ENCODE results near the gene SRSF12.
"Not testable (repeated sequence)": the region's sequence is repeated elsewhere in the genome, so short reads cannot be mapped to it uniquely, and the experiment has no call there.

SRSF12 gene

DNA sequence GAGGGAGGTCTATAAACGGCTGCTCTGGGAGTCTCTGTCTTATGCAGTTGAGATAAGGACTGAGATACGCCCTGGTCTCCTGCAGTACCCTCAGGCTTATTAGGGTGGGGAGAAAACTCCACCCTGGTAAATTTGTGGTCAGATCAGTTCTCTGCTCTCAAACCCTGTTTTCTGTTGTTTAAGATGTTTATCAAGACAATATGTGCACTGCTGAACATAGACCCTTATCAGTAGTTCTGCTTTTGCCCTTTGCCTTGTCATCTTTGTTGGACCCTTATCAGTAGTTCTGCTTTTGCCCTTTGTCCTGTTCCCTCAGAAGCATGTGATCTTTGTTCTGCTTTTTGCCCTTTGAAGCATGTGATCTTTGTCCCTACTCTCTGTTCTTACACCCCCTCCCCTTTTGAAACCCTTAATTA is 10.4 kb upstream of the SRSF12 start:
- DNase-seq, result not testable (repeated sequence)

DNA sequence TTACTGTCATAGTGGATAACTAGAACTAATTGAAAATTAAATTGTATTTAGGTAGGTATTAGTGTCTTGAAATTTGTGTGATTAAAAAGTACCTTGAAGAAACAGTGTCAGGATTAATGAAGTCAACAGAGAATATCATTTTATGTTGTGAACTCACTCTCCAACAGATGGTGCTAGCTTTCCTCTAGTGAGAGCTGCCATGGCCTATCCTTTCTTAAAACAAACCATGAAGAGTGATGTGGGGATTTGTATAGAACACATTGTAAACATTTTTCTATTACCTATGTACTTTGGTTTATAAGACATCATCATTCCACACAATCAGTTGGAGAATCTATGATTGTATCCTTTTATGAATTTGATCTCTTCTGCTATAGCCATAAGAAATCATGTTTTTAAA is 4.8 kb upstream of the SRSF12 start:
- peak; percentile 48 for DNase-seq

DNA sequence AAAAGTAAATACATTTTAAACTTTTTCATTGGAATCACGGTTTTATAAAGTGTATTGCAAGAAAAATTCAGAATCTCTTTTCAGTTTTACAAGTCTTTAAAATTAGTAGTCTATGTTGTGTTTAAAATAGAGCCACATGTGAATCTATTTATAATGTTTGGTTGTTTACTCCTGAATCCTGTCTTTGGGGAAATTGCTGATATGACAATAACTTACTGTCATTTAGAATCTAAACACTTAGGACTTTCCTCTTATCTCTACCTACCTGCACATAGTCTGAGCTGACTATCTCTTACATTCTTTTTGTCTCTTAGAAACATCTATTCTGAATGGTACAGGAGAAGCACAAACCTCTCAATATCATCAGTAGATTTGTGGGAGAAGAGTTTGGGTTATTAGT is 4.1 kb upstream of the SRSF12 start:
- no peak for DNase-seq

DNA sequence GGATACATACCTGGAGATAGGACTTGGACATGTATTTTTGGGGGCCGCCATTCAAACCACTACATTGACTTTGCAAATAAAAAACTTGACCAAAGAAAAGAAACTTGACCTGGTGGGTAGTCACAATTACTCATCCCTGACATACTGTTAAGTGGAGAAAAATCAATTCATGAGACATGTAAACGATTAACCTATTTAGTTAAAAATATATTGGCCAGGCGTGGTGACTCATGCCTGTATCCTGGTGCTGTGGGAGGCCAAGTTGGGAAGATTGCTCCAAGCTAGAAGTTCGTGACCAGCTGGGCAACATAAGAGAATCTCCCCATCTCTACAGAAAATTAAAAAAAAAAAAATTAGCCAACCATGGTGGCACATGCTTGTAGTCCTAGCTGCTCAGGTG is 2.5 kb upstream of the SRSF12 start:
- DNase-seq, result no peak

DNA sequence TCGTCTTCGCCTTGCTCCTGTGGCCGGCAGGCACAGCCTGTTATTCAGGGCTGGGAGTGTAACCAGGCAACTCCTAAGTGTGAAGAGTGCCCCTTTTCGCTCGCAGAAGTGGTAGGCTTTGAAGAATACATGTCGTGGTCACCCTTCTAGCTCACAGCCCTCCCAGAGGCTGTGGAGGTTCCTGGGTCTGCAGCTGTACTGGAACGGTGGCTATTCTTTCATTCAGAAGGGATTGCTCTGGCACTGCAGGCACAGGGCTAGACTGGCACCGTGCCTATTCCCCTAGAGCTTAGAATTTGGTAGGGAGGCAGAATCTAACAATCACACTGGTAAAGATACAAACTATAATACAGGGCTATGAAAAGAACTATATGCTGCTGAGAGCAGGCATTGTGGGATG is 1.1 kb upstream of the SRSF12 start:
- DNase-seq, result no peak

DNA sequence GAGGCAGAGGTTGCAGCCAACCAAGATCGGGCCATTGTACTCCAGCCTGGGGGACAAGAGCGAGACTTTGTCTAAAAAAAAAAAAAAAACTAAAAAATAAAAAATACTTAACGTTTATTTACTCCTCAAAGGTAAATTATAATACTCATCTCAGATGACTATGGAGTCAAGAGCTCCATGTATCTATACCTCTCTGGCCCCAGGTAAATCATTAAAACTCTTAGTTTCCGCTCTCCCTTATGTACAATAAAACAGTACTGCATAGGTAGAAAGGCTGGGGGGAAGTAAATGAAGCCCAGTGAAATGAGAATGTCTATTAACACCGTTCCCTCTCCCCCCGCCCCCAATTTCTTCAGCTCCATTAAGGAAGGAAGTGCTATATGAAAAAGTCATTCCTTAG is 1.2 kb downstream of the SRSF12 start:
- DNase-seq, result no peak

DNA sequence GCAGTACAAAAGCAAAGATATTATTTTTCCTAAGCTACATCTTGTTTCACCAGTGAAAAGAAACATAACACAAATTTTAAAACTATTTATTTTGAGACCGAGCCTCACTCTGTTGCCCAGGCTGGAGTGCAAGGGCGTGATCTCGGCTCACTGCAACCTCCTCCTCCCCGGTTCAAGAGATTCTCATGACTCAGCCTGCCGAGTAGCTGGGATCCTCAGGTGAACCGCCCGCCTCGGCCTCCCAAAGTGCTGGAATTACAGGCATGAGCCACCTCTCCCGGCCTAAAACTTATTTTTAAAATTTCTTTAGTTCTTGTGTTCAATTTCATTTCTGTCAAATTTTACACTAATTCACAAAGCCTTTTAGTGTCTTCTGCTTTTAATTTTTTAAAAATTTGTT is 5.9 kb downstream of the SRSF12 start:
- no peak for DNase-seq

DNA sequence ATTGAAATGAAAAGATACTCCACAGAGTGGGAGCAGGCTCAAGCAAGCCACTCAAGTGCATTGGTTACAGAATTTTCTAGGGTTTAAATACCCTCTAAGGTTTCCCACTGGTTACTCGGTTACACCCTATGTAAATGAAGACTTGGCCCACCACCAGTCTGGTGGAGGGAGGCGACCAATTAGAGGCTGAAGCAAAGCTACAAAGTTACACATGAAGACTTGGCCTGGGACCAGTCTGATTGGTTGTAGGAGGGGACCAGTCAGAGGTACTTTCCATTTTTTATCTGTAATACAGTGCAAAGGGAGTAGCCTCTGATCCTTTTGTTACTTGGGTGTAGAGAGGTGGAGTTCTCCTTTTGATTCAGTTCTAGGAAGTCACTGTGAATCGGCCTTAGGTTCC is 7.6 kb downstream of the SRSF12 start:
- no peak for DNase-seq

DNA sequence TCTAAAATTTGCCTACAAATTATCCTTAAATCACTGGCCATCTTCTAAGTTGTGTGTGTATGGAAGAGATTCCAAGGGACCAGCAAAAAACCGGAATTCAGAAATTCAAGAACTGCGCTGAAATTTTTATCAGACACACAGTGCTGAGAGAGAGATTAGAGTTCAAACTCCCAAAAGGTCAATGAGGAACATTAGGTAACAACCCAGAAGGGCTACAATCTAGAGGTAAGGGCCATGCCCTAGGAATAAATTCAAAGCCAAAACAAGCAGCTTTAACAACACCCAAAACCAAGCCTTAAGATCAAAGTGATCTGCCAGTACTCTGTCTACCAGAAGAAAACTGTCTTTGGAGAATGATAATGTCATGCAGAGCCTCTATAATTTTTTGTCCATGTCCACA is 17.8 kb downstream of the SRSF12 start:
- no peak for DNase-seq

DNA sequence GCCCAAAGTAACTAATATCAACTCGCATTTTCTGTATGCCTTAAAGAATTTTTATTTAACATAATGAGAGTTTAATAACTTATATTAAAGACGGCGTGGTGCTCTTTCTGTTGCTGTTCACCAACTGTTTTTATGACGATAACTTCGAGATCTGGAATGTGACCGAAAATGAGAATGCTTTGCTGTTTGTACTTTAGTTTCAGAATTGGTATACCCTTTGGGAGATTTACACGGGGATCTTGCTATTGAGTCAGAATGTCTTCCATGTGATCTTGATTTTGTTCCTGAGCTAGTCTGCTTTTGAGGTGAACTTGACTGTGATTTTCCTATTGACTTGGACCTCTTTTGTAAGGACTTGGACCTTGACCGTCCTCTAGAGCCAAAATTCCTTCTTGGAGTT is 19.4 kb downstream of the SRSF12 start:
- DNase-seq, result no peak

DNA sequence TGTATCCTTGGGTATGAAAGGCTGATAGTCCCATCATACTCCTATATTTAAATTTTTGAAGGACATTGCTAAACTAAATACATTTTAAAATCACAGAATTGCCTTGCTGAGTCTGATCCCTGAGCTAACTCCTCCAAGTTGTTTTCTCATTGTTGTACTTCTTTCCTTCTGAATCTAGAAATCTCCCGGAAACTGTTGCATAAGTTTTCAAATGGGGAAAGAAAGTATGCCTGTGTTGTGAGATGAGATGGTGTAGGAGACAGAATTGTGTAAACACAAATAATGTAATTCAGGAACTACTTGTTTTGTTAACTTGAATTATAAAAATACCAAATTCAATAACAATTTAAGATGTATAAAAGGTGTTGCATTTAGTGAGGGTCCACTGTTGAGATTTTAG is 30.0 kb downstream of the SRSF12 start:
- DNase-seq, result no peak

DNA sequence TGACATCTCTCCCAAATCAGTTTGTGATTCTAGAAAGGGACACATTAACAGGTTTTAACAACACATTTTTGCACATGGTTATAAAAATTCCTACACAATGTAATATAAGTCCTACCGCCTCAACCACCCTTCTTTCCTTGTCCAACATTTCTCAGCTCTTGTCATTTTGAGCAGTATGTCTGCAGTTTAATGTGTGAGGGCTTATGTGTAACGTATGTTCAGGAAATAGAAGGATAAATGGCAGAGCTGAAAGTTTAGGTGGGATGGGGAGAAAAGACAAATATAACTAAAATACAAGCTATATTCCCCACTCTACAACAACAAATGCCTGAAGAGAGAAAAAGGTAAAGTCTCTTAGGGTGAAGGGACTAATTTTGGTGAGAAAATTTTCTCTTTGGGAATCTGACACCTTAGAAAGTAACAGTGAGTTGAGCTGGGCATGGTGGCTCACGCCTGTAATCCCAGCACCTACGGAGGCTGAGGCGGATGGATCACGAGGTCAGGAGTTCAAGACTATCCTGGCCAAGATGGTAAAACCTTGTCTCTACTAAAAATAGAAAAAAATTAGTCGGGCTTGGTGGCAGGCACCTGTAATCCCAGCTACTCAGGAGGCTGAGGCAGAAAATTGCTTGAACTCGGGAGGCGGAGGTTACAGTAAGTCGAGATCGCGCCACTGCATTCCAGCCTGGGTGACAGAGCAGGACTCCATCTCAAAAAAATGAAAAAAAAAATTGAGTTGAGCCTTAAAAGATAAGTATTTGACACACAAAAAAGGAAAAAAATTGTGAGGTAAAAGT is 32.3 kb downstream of the SRSF12 start:
- no peak for DNase-seq

DNA sequence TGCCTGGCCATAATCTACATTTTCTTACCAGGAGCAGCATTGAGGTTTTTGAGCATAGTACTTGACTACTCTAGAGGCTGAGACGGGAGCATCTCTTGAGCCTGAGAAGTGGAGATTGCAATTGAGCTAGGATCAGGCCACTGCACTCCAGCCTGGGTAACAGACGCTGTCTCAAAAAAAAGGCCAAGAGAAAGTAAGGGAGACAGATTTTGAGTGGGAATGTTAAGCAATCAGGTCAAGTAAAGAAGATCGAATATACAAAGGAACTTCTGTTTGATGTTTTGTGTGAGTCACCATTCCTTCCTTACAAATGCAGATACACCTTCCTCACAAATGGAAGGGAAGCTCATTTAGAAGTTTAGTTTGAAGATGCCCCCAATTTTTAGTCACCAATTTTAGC is 32.9 kb downstream of the SRSF12 start:
- no peak for DNase-seq

DNA sequence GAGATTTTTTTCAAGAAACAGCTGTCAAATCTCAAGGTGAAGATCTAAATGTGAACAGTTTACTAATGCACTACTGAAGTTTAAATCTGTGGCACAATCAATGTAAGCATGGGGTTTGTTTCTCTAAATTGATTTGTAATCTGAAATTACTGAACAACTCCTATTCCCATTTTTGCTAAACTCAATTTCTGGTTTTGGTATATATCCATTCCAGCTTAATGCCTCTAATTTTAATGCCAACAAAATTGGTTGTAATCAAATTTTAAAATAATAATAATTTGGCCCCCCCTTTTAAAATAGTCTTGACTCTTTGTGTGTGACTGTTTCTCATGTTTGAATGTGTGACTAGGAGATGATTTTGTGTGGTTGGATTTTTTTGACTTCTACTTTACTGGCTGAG is 33.3 kb downstream of the SRSF12 start:
- no peak for DNase-seq

DNA sequence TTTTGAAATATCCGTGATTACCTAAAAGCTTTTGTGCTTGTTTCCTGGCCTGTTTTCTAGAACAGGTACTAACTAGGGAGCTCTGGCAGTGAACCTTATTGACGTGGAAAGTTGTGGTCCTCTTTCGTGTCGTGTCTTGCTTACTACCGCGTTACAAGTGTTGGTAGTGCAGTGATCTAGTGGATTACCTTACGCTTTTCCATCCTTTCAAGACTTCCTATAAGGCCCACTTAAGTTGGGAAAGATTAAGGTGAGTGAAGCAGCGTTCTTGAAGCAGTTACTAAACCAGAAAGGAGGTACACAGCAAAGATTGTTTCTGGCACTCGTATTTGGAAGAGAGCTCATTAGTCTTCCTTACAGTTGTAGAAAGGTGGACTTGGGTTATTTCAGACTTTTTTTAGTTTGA is 35.4 kb downstream of the SRSF12 start:
- no peak for DNase-seq

DNA sequence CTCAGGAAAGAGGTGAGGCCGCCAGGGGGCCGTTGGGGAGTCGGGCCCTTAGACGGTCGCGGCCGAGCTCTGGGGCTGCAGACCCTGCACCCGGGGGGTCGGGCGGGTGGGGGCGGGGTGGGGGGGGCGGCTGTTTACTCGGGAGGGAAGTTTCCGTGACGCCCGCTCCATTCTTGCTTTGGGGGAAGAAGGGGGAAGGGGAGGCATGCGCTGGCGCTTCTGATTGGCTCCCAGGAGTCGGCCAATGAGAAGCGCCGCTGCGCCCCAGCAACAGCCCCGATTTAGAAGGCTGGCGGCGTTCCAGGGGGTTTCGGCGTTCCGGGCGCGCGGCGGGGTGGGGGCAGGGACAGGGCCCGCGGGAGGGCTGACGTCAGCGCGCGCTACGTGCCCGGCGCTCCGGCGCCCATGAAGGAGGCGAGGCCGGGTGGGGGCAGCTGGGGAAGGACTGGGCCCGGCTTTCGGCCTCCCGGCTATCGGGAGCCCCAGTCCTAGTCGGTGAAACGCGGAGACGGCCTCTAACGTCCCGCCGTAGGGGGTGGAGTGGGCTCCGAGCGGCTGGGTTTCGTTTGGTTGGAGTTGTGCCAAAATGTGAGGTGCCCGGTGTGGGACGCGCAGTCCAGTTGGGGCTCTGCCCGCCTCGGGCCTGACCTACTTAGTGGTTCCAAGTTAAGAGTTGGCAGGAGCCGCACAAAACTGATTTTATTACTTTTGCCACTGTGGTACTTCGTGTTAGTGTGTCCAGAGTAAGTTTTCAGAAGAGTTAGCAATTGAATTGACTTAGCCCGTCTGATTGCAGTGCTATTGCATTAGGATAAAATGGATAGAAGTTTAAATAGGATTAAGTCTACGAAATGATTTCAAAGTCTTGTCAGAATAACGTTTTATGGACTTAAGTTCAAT is 36.2 kb downstream of the SRSF12 start:
- DNase-seq, result peak; percentile 89

DNA sequence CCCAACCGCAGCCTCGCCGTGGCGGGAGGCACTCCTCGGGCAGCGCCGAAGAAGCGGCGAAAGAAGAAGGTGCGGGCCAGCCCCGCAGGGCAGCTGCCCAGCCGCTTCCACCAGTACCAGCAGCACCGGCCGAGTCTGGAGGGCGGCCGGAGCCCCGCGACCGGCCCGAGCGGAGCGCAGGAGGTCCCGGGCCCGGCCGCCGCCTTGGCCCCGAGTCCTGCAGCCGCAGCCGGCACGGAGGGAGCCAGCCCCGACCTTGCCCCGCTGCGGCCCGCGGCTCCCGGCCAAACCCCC is 36.8 kb downstream of the SRSF12 start:
- DNase-seq, result no peak

DNA sequence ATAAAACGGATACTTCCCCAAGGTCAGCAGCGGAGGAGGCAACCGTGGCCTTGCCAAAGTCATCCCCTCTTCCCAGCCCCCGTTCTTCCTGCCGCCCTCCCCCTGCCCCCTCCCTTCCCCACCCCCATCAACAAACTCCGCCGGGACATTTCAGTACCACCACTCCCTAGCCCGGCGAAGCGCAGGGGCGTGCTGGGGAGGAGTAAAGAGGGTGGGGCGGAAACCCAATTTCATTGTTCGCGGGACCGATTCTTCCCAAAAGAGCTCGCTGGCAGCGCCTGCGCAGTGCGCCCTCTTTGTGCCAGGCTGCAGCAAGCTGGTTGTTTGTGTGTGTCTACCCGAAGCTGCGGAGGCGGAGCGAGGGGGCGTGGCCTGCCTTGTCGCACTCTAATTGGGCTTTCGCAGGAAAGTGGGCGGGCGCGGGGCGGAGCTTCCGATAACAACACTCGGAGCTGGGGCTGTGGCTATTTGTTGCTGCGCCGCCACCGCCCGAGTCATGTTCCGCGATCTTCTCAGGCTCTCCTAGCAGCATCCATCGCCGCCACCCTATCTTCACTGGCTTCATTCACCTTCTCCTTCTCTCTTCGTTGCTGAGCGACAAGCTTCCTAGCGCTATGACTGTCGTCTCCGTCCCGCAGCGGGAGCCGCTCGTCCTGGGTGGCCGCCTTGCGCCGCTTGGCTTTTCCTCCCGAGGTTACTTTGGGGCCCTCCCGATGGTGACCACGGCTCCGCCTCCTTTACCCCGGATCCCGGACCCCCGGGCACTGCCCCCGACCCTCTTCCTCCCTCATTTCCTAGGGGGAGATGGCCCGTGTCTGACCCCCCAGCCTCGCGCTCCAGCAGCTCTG is 37.4 kb downstream of the SRSF12 start, which contains the start of gene PNRC1:
PNRC1 (plus strand) TSS at position 471 of the 848 bp plus-strand sequence; CDS start at position 615, 144 bp downstream.
- peak; percentile 95 for DNase-seq

DNA sequence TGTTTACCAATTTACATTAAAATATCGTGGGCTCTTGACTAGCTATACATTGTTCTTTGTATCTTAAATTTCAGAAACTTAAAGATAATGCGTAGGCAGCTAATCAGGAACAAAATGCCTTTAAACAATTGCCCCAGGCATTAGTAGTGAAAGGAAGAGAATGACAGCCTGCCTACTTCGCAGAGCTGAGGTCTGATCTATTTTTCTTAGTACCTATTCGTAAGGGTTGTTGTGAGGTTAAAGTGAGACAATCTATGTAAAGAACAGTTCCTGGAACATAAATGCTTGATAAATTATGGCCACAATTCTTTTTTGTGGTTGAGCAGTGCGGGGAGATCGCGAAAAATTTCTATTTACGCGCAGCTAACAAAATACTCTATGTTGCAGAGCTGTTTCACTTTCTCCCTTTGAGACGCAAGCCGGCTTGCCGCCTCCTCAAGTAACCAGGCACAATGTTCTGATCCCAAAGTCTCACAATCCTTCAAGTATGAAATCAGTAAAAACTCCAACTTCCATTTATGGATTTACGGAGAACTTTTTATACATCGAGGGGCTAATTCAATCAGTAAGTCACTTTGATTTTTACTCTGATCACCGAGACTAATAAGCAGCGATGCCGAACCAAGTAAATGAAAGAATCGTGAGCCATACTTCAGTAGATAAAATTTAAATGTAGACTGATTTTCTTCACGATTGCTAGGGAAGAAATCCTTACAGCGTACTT is 38.2 kb downstream of the SRSF12 start:
- peak; percentile 52 for DNase-seq

DNA sequence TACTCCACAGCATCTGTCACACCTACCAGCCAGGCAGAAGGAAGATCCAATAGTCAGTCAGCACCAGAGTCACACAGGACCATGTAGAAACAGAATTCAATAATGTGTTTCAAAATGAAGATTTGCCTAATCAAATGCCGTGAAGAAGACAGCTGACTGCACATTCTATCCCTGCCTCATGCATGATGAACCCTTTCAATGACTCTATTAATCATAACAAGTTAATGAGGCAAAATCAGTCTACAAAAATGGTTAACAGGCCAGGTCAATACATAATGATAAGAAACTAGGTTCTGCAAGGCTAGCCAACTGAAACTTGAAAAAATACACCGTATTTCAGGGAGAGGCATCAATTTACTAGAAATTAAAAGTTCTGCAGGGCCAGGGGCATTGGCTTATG is 44.0 kb downstream of the SRSF12 start:
- no peak for DNase-seq

DNA sequence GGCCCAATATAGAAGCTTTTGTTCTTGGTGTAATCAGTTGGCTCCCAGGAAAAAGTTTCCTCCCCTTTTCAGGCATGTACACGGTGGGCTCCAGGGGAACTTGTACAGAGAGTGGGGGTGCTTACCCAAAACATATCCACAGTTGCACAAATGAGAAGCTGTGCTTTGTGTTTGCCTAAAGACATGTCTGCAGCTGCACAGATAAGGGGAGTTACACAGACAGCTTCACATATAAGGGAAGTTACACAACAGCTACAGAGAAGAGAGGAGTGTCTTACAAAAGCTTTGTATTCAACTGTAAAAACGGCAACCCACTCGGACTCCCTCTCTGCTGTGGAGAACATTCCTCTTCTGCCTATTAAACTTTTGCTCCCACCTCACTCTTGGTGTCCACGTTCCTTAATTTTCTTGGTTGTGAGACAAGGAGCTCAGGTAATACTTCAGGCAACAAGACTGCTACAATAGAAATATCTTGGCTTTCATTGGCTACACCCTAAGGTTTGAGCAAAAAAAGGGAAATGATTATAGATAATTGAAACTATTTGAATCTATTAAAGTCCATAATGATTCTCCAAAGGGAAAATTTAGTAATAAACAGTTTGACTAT is 44.8 kb downstream of the SRSF12 start:
- DNase-seq, result no peak

DNA sequence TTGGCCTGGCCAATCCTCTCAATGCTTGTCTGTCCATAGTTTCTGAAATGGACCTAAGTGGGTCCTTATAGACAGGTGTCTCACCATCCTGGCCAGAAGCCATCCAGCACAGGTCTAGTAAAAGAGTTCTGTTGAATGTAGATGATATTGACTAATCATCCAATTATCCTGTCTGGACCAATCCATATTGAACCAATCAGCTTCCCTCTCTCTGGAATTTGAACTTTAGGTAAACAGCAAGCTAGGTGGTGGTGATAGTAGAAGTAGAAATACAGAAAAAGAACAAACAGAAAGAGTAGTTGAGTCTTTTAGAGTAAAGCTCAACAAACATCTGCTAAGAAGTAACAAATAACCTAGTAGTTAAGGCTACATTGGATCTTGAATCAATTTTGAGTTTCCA is 46.8 kb downstream of the SRSF12 start:
- DNase-seq, result no peak
